SKM-1 treated with dmso at 0.1 percent for 144 hours (cell line): Measurements from ENCODE around the gene VSNL1.

Source experiments
- DNase-seq: peaks from one replicate; lab custom pipeline; 2025; ENCODE audit not compliant: unreplicated experiment; lab: John Stamatoyannopoulos, UW

Gene VSNL1

GRCh38 chr2:17610521-17610920, 70.0 kb downstream of the VSNL1 start:
- no peak for DNase-seq

- DNase-seq = no peak
Measured at GRCh38 chr2:17611036-17611435, 70.5 kb downstream of the VSNL1 start.

GRCh38 chr2:17614174-17614930, 73.9 kb downstream of the VSNL1 start:
- no peak for DNase-seq

- DNase-seq = no peak
Measured at GRCh38 chr2:17615147-17615546, 74.7 kb downstream of the VSNL1 start.

GRCh38 chr2:17615728-17616351, 75.3 kb downstream of the VSNL1 start:
- DNase-seq = no peak

- DNase-seq = no peak
Measured at GRCh38 chr2:17616405-17616804, 75.9 kb downstream of the VSNL1 start.

- no peak for DNase-seq
Measured at GRCh38 chr2:17617516-17617915, 77.0 kb downstream of the VSNL1 start.

- no peak for DNase-seq
Measured at GRCh38 chr2:17617955-17618354, 77.5 kb downstream of the VSNL1 start.

GRCh38 chr2:17620280-17620679, 79.8 kb downstream of the VSNL1 start:
- DNase-seq = no peak

- DNase-seq = no peak
Measured at GRCh38 chr2:17620841-17621240, 80.3 kb downstream of the VSNL1 start.

- no peak for DNase-seq
Measured at GRCh38 chr2:17621781-17622180, 81.3 kb downstream of the VSNL1 start.

- DNase-seq = no peak
Measured at GRCh38 chr2:17625446-17625845, 85.0 kb downstream of the VSNL1 start.

- no peak for DNase-seq
Measured at GRCh38 chr2:17626986-17627385, 86.5 kb downstream of the VSNL1 start.

GRCh38 chr2:17627434-17627833, 86.9 kb downstream of the VSNL1 start:
- no peak for DNase-seq

GRCh38 chr2:17628349-17629261, 88.1 kb downstream of the VSNL1 start:
- DNase-seq = no peak

GRCh38 chr2:17630089-17630488, 89.6 kb downstream of the VSNL1 start:
- no peak for DNase-seq

GRCh38 chr2:17634997-17635396, 94.5 kb downstream of the VSNL1 start:
- no peak for DNase-seq

GRCh38 chr2:17636257-17636656, 95.8 kb downstream of the VSNL1 start:
- DNase-seq = no peak

GRCh38 chr2:17637131-17637906, 96.8 kb downstream of the VSNL1 start:
- DNase-seq = no peak

GRCh38 chr2:17638196-17638743, 97.8 kb downstream of the VSNL1 start:
- no peak for DNase-seq

- no peak for DNase-seq
Measured at GRCh38 chr2:17640406-17640805, 99.9 kb downstream of the VSNL1 start.
